Retinal pigment epithelial cell (primary cell): ENCODE results near the gene OR2D2.

Experiments used
- DNase-seq: peaks from one replicate; pipeline ENCODE4 v3.0.0-alpha.2; 2010; ENCODE audit warnings: low read depth
- H3K4me3 ChIP-seq: 2 replicates; pipeline ENCODE4 v1.5.1; 2011; ENCODE audit warnings: mild to moderate bottlenecking, low read length, control low read depth, moderate library complexity
- TF ChIP-seq, protein P1 (sequence below): conservative IDR thresholded peaks from 2 replicates; pipeline ENCODE4 v1.5.1; 2011; ENCODE audit warnings: low read depth, low read length, control low read depth, inconsistent platforms

OR2D2 gene

DNA sequence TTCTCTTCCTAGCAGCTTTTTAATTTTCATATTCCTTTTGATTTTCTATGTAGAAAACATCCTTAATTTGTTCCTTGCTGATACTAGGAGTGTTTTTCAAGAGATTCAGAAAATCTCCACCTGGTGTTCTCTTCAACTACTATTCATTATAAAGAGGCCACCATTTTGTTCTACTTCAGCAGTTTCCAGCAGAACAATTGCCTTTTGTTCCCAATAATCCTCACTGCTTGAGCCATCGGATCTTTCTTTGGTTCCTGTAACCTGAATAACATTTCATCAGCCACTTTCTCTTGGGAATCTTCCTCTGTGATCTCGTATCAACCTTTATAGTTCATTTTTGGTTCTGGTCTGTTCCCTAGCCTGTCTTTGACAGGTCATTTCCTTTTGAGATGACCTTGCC, 48.6 kb downstream of the OR2D2 start:
- no peak overlapping the region for H3K4me3 ChIP-seq
- no peak for DNase-seq
- TF ChIP-seq, protein P1, sequence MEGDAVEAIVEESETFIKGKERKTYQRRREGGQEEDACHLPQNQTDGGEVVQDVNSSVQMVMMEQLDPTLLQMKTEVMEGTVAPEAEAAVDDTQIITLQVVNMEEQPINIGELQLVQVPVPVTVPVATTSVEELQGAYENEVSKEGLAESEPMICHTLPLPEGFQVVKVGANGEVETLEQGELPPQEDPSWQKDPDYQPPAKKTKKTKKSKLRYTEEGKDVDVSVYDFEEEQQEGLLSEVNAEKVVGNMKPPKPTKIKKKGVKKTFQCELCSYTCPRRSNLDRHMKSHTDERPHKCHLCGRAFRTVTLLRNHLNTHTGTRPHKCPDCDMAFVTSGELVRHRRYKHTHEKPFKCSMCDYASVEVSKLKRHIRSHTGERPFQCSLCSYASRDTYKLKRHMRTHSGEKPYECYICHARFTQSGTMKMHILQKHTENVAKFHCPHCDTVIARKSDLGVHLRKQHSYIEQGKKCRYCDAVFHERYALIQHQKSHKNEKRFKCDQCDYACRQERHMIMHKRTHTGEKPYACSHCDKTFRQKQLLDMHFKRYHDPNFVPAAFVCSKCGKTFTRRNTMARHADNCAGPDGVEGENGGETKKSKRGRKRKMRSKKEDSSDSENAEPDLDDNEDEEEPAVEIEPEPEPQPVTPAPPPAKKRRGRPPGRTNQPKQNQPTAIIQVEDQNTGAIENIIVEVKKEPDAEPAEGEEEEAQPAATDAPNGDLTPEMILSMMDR: no peak

DNA sequence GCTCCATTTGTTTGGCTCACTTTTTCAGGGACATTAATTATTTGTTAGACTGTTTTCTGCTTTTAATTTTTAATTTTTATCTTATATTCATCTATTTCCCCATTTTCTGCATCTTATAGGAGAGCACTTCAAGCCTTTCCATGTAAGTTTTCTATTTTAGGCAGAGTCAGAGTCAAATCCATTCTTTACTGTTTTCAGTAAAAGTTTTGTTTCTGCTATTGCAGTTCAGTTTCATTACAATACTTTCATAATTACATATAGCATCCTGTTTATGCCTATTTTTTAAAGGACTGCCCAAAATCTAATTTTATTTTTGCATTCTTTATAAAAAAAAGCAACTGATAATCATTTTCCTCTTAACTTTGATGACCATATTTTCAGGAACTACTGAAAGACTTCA, 50.6 kb downstream of the OR2D2 start:
- H3K4me3 ChIP-seq: no peak overlapping the region
- TF ChIP-seq, protein P1: no peak
- no peak for DNase-seq
